H9 (cell line): ENCODE measurements around the gene KANSL3. TPM values are rescaled to one million over a fixed set of nuclear protein-coding genes. Genes with fewer than 3 reads are reported as not detected.

Source experiments
- DNase-seq: peaks from one replicate; pipeline ENCODE4 v3.0.0-alpha.2; 2017
- H2AFZ ChIP-seq: one replicate; pipeline ENCODE4 v1.6.1; 2013; ENCODE audit warnings: mild to moderate bottlenecking, low read length, control low read depth, moderate library complexity
- H2AK5ac ChIP-seq: 2 replicates; pipeline ENCODE4 v1.6.1; 2013; ENCODE audit warnings: low read length, control low read depth, mixed read lengths; ENCODE audit not compliant: insufficient read length
- H2BK120ac ChIP-seq: one replicate; pipeline ENCODE4 v1.6.1; 2013; ENCODE audit warnings: low read depth, mild to moderate bottlenecking, low read length, control low read depth, inconsistent platforms; ENCODE audit not compliant: poor library complexity, severe bottlenecking
- H2BK12ac ChIP-seq: 2 replicates; pipeline ENCODE4 v1.6.1; 2013; ENCODE audit warnings: low read length, control low read depth, mixed read lengths, low read depth; ENCODE audit not compliant: insufficient read length
- H2BK15ac ChIP-seq: 2 replicates; pipeline ENCODE4 v1.6.1; 2013; ENCODE audit warnings: low read depth, low read length, control low read depth
- H2BK20ac ChIP-seq: one replicate; pipeline ENCODE4 v1.6.1; 2013; ENCODE audit warnings: low read depth, mild to moderate bottlenecking, low read length, control low read depth, inconsistent platforms; ENCODE audit not compliant: poor library complexity, severe bottlenecking
- H2BK5ac ChIP-seq: 2 replicates; pipeline ENCODE4 v1.6.1; 2013; ENCODE audit warnings: low read length, control low read depth, mixed read lengths; ENCODE audit not compliant: insufficient read length
- H3K14ac ChIP-seq: 2 replicates; pipeline ENCODE4 v1.6.1; 2013; ENCODE audit warnings: low read length, control low read depth; ENCODE audit not compliant: insufficient read depth
- H3K18ac ChIP-seq: 2 replicates; pipeline ENCODE4 v1.6.1; 2013; ENCODE audit warnings: low read depth, mild to moderate bottlenecking, mixed read lengths, low read length, control low read depth; ENCODE audit not compliant: insufficient read length
- H3K23ac ChIP-seq: 2 replicates; pipeline ENCODE4 v1.6.1; 2013; ENCODE audit warnings: low read length, control low read depth, mixed read lengths, low read depth; ENCODE audit not compliant: insufficient read length
- H3K23me2 ChIP-seq: 2 replicates; pipeline ENCODE4 v1.6.1; 2013; ENCODE audit warnings: low read depth, mild to moderate bottlenecking, mixed read lengths, low read length, control low read depth; ENCODE audit not compliant: insufficient read length, poor library complexity, severe bottlenecking
- H3K27ac ChIP-seq: 2 replicates; pipeline ENCODE4 v1.5.1; 2013; ENCODE audit warnings: low read length, control low read depth, mixed read lengths, low read depth; ENCODE audit not compliant: insufficient read length
- H3K27me3 ChIP-seq: 2 replicates; pipeline ENCODE4 v1.6.1; 2013; ENCODE audit warnings: low read length, control low read depth, inconsistent platforms; ENCODE audit not compliant: insufficient read depth
- H3K4ac ChIP-seq: 2 replicates; pipeline ENCODE4 v1.6.1; 2013; ENCODE audit warnings: low read depth, mild to moderate bottlenecking, control low read depth, inconsistent platforms, low read length, moderate library complexity
- H3K4me1 ChIP-seq: 2 replicates; pipeline ENCODE4 v1.6.1; 2013; ENCODE audit warnings: low read length, control low read depth, inconsistent platforms; ENCODE audit not compliant: insufficient read depth
- H3K4me2 ChIP-seq: 2 replicates; pipeline ENCODE4 v1.6.1; 2013; ENCODE audit warnings: low read length, control low read depth, mixed read lengths; ENCODE audit not compliant: insufficient read length, insufficient read depth
- H3K56ac ChIP-seq: 2 replicates; pipeline ENCODE4 v1.6.1; 2013; ENCODE audit warnings: low read depth, mild to moderate bottlenecking, mixed read lengths, low read length, control low read depth; ENCODE audit not compliant: insufficient read length
- H3K79me1 ChIP-seq: 2 replicates; pipeline ENCODE4 v1.6.1; 2013; ENCODE audit warnings: low read depth, mild to moderate bottlenecking, moderate library complexity, low read length, control low read depth, inconsistent platforms; ENCODE audit not compliant: insufficient read depth, poor library complexity, severe bottlenecking
- H3K79me2 ChIP-seq: 2 replicates; pipeline ENCODE4 v1.6.1; 2013; ENCODE audit warnings: low read length, control low read depth, inconsistent platforms; ENCODE audit not compliant: insufficient read depth
- H3K9ac ChIP-seq: 2 replicates; pipeline ENCODE4 v1.6.1; 2013; ENCODE audit warnings: low read length, control low read depth, mixed read lengths; ENCODE audit not compliant: insufficient read length; ENCODE audit errors: extremely low read depth
- H3K9me3 ChIP-seq: one replicate; pipeline ENCODE4 v1.6.1; 2013; ENCODE audit warnings: low read depth, low read length, inconsistent platforms; ENCODE audit not compliant: control insufficient read depth
- H3T11ph ChIP-seq: one replicate; pipeline ENCODE4 v1.6.1; 2013; ENCODE audit warnings: mild to moderate bottlenecking, low read length, control low read depth, inconsistent platforms
- H4K20me1 ChIP-seq: one replicate; pipeline ENCODE4 v1.6.1; 2013; ENCODE audit not compliant: control insufficient read depth, insufficient read length, insufficient read depth
- H4K5ac ChIP-seq: 2 replicates; pipeline ENCODE4 v1.6.1; 2013; ENCODE audit warnings: low read depth, mild to moderate bottlenecking, mixed read lengths, low read length, control low read depth; ENCODE audit not compliant: insufficient read length
- H4K8ac ChIP-seq: replicated peaks from 2 replicates; pipeline ENCODE4 v1.6.1; 2013; ENCODE audit warnings: low read length, control low read depth, mixed read lengths, low read depth; ENCODE audit not compliant: insufficient read length
- H4K91ac ChIP-seq: 2 replicates; pipeline ENCODE4 v1.6.1; 2013; ENCODE audit warnings: low read depth, mild to moderate bottlenecking, moderate library complexity, mixed read lengths, low read length, control low read depth; ENCODE audit not compliant: insufficient read length
- H3K27ac Mint-ChIP-seq, 3 experiments: 2 replicates in 2 of 3; 3 replicates in 1 of 3; pipeline ENCODE4 v1.8.0; 2020 to 2021; ENCODE audit warnings: mixed read lengths in 3 of 3, mild to moderate bottlenecking in 1 of 3, moderate library complexity in 1 of 3
- H3K27me3 Mint-ChIP-seq: 2 replicates; pipeline ENCODE4 v1.8.0; 2021; ENCODE audit warnings: low read depth, mild to moderate bottlenecking, moderate library complexity, mixed read lengths
- H3K36me3 Mint-ChIP-seq, 3 experiments: 2 replicates in 2 of 3; 3 replicates in 1 of 3; pipeline ENCODE4 v1.8.0; 2020 to 2021; ENCODE audit warnings: low read depth in 3 of 3, mixed read lengths in 3 of 3; ENCODE audit not compliant: insufficient read depth in 1 of 3
- H3K4me1 Mint-ChIP-seq, 2 experiments: 2 replicates each; pipeline ENCODE4 v1.8.0; 2020; ENCODE audit warnings: mixed read lengths in 2 of 2
- H3K4me3 Mint-ChIP-seq, 2 experiments: 2 replicates in 1 of 2; 3 replicates in 1 of 2; pipeline ENCODE4 v1.8.0; 2020 to 2021; ENCODE audit warnings: mild to moderate bottlenecking in 2 of 2, mixed read lengths in 2 of 2, moderate library complexity in 1 of 2
- H3K9me3 Mint-ChIP-seq, 2 experiments: 2 replicates in 1 of 2; 3 replicates in 1 of 2; pipeline ENCODE4 v1.8.0; 2020; ENCODE audit warnings: mild to moderate bottlenecking in 2 of 2, mixed read lengths in 2 of 2, moderate library complexity in 1 of 2
- CTCF ChIP-seq: fragments of 200-600 bp; sonication (generic); conservative IDR thresholded peaks from 3 replicates; pipeline ENCODE4 v1.8.0; 2021; ENCODE audit warnings: antibody characterized with exemption, mild to moderate bottlenecking
- WGBS: extraction: QIAGEN DNeasy Blood & Tissue Kit; methylation state at CpG from one replicate; pipeline ENCODE4 v1.1.7; 2013; ENCODE audit warnings: missing lambda C conversion rate, low lambda C conversion rate, mixed read lengths; ENCODE audit not compliant: insufficient read length; ENCODE audit errors: extremely low coverage; 5-methylcytosine and 5-hydroxymethylcytosine counted together
- total RNA-seq: library from RNA; stranded (reverse); gene quantifications from 2 replicates; pipeline ENCODE4 v1.2.1, GENCODE V29; 2021

Gene KANSL3
- total RNA-seq, 1 experiment from 2014 or later = 35.7 TPM

- Mint-ChIP-seq H3K4me3 (no peak overlapping the region), H3K27me3 (no peaks in the 10 kb centered on the region), H3K27ac (0 out of 7 replicates have a peak overlapping the region, but pooled peaks of 1 of the 3 experiments have one; percentile 5), H3K4me1 (peaks cover 0 to 3% of the 10 kb centered on the region in 2 experiments; a peak in 2 of 4 replicates), H3K36me3 (peaks cover 10 to 46% (median 24%) of the 10 kb centered on the region in 3 experiments; a peak in 6 of 7 replicates), H3K9me3 (no peaks in the 10 kb centered on the region)
- no peaks in the 10 kb centered on the region for H3K79me2 ChIP-seq
- no peak overlapping the region for H4K8ac ChIP-seq
- no peaks in the 10 kb centered on the region for H3K23me2 ChIP-seq
- no peak overlapping the region for H3T11ph ChIP-seq
- no peak overlapping the region for H3K23ac ChIP-seq
- H3K27ac ChIP-seq = no peak overlapping the region
- H2BK20ac ChIP-seq = no peak overlapping the region
- WGBS = no CpG with 5 or more reads among the region's 3 CpGs
- no peak overlapping the region for H2AK5ac ChIP-seq
- TF ChIP-seq CTCF = no peak
- H3K4me1 ChIP-seq = no peaks in the 10 kb centered on the region
- H3K9me3 ChIP-seq = no peaks in the 10 kb centered on the region
- H2BK5ac ChIP-seq = no peak overlapping the region
- no peak overlapping the region for H3K14ac ChIP-seq
- H4K5ac ChIP-seq = no peak overlapping the region
- no peaks in the 10 kb centered on the region for H3K27me3 ChIP-seq
- H3K56ac ChIP-seq = no peak overlapping the region
- DNase-seq = no peak
- H3K4ac ChIP-seq = no peak overlapping the region
- no peak overlapping the region for H2BK120ac ChIP-seq
- H3K9ac ChIP-seq = no peak overlapping the region
- no peak overlapping the region for H2BK15ac ChIP-seq
- no peak overlapping the region for H3K18ac ChIP-seq
- no peak overlapping the region for H4K91ac ChIP-seq
- no peak overlapping the region for H3K4me2 ChIP-seq
- H2BK12ac ChIP-seq = no peak overlapping the region
- H3K79me1 ChIP-seq = no peaks in the 10 kb centered on the region
- no peak overlapping the region for H2AFZ ChIP-seq
- no peaks in the 10 kb centered on the region for H4K20me1 ChIP-seq
Measured at GRCh38 chr2:96622544-96622943, 15.6 kb downstream of the KANSL3 start.
